ENCODE results near the gene PARD3. TPM values are rescaled to one million over a fixed set of nuclear protein-coding genes. Genes with fewer than 3 reads are reported as not detected.
"Not testable (repeated sequence)": the region's sequence is repeated elsewhere in the genome, so short reads cannot be mapped to it uniquely, and the experiment has no call there.

The PARD3 gene
- total RNA-seq, 2 donors from 2014 or later: 32.0 to 61.9 TPM

GRCh38 chr10:34704526-34705184, 110.4 kb downstream of the PARD3 start:
- DNase-seq (ENCODE audit: low spot score): no peak
- TF ChIP-seq POLR2AphosphoS5 (IDR thresholded peaks at IDR 0.05) (no peak), CTCF (IDR thresholded peaks at IDR 0.05) (no peak), POLR2A (IDR thresholded peaks at IDR 0.05) (no peak)
- H3K27ac ChIP-seq: peak overlapping the region in 1 of 2 donors; percentile 33
- no peaks in the 10 kb centered on the region for H3K27me3 ChIP-seq (replicated peaks; ENCODE audit: insufficient read depth)
- WGBS: 12% methylated on average over 2 of the region's 2 CpGs
- no peak overlapping the region for H3K4me3 ChIP-seq
- H3K4me1 ChIP-seq (replicated peaks): no peaks in the 10 kb centered on the region
- no peaks in the 10 kb centered on the region for H3K36me3 ChIP-seq
- no peaks in the 10 kb centered on the region for H3K9me3 ChIP-seq
- intact Hi-C loops (cut with DNase I): no loop called here

- TF ChIP-seq POLR2A (IDR thresholded peaks at IDR 0.05) (no peak), POLR2AphosphoS5 (IDR thresholded peaks at IDR 0.05) (no peak), CTCF (IDR thresholded peaks at IDR 0.05) (no peak)
- intact Hi-C loops (cut with DNase I): no loop called here
- H3K36me3 ChIP-seq: no peaks in the 10 kb centered on the region
- no peaks in the 10 kb centered on the region for H3K27me3 ChIP-seq (replicated peaks; ENCODE audit: insufficient read depth)
- no peaks in the 10 kb centered on the region for H3K4me1 ChIP-seq (replicated peaks)
- no peaks in the 10 kb centered on the region for H3K9me3 ChIP-seq
- DNase-seq (ENCODE audit: low spot score): no peak
- H3K27ac ChIP-seq: peak overlapping the region in 1 of 2 donors; percentile 34
- no peak overlapping the region for H3K4me3 ChIP-seq
- WGBS: 57% methylated on average over 2 of the region's 2 CpGs
Observed at GRCh38 chr10:34702982-34703381, 112.1 kb downstream of the PARD3 start.

- no peak for DNase-seq (ENCODE audit: low spot score)
- H3K4me1 ChIP-seq (replicated peaks): no peaks in the 10 kb centered on the region
- peak overlapping the region; percentile 34 to 40 for H3K27ac ChIP-seq
- WGBS: 34% methylated on average over 8 of the region's 8 CpGs
- H3K27me3 ChIP-seq (replicated peaks; ENCODE audit: insufficient read depth): no peaks in the 10 kb centered on the region
- H3K36me3 ChIP-seq: no peaks in the 10 kb centered on the region
- H3K4me3 ChIP-seq: no peak overlapping the region
- no peaks in the 10 kb centered on the region for H3K9me3 ChIP-seq
- TF ChIP-seq POLR2AphosphoS5 (IDR thresholded peaks at IDR 0.05) (no peak), POLR2A (IDR thresholded peaks at IDR 0.05) (no peak), CTCF (IDR thresholded peaks at IDR 0.05) (no peak)
- intact Hi-C loops (cut with DNase I): no loop called here
Observed at GRCh38 chr10:34702093-34702937, 112.8 kb downstream of the PARD3 start.

- H3K27ac ChIP-seq: no peak overlapping the region
- H3K36me3 ChIP-seq: no peaks in the 10 kb centered on the region
- intact Hi-C loops (cut with DNase I): no loop called here
- no peaks in the 10 kb centered on the region for H3K4me1 ChIP-seq (replicated peaks)
- WGBS: 87% methylated on average over 6 of the region's 6 CpGs
- H3K27me3 ChIP-seq (replicated peaks; ENCODE audit: insufficient read depth): no peaks in the 10 kb centered on the region
- H3K4me3 ChIP-seq: no peak overlapping the region
- no peak for TF ChIP-seq POLR2A (IDR thresholded peaks at IDR 0.05)
- TF ChIP-seq POLR2AphosphoS5 (IDR thresholded peaks at IDR 0.05): no peak
- no peak for TF ChIP-seq CTCF (IDR thresholded peaks at IDR 0.05)
- H3K9me3 ChIP-seq: no peaks in the 10 kb centered on the region
- no peak for DNase-seq (ENCODE audit: low spot score)
Observed at GRCh38 chr10:34701194-34701593, 113.9 kb downstream of the PARD3 start.

GRCh38 chr10:34700752-34701151, 114.3 kb downstream of the PARD3 start:
- H3K4me1 ChIP-seq (replicated peaks); H3K27ac ChIP-seq; H3K36me3 ChIP-seq; H3K9me3 ChIP-seq; DNase-seq (ENCODE audit: low spot score); H3K4me3 ChIP-seq; H3K27me3 ChIP-seq (replicated peaks; ENCODE audit: insufficient read depth); intact Hi-C loops (cut with DNase I): not testable (repeated sequence)
- 84% methylated on average over 5 of the region's 5 CpGs for WGBS
